OCI-LY3 (cell line): ENCODE data around the gene MRPL28.

Source experiments
- CTCF ChIP-seq: fragments of 200-600, 300-600 bp; sonication (generic); IDR thresholded peaks from 2 replicates; pipeline ENCODE4 v1.5.1; 2014; ENCODE audit warnings: antibody characterized with exemption, low read length, low read depth
- EZH2phosphoT487 ChIP-seq: fragments of 200-600 bp; shearing (Covaris generic); IDR thresholded peaks from 2 replicates; pipeline ENCODE4 v1.6.1; 2018; ENCODE audit warnings: antibody characterized with exemption, mixed run types, low read depth

GRCh38 chr16:352547-353403, 17.6 kb downstream of the MRPL28 start, which contains the start of gene AXIN1:
- TF ChIP-seq CTCF (peak; percentile 22), EZH2phosphoT487 (no peak)
